HG03280 (cell line): Measurements from ENCODE around the gene UTP25.
A peak's percentile ranks its signal among the peaks of the same experiment; 100 is the strongest.

Source experiments
- ATAC-seq: cut with Tn5 transposase; IDR thresholded peaks from one replicate; pipeline ENCODE4 v1.9.1; 2021; ENCODE audit warnings: mild to moderate bottlenecking, moderate library complexity; ENCODE audit not compliant: unreplicated experiment

UTP25 gene

GRCh38 chr1:209837671-209838070 is 9.9 kb downstream of the UTP25 start:
- ATAC-seq = no peak

GRCh38 chr1:209838537-209838936 is 10.8 kb downstream of the UTP25 start:
- ATAC-seq = no peak

GRCh38 chr1:209839875-209840546 is 12.2 kb downstream of the UTP25 start:
- ATAC-seq = no peak

DNA sequence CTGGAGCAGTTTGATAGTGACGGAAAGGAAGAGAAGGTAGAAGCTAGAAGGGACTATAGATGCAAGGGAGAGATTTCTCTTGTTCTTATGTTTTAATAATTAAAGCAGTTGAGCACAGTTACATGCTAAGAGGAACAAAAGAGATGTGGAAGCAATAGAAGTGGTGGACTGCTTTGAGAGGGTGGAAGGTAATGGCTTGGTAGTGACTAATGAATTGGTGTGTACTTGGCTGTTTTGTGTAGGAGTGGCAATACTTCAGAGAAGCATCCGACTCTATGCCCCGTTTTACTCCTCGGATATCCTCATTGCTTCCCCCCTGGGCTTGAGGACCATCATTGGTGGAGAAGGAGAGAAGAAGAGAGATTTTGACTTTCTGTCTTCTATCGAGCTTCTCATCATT is 12.8 kb downstream of the UTP25 start:
- no peak for ATAC-seq

GRCh38 chr1:209844695-209845407 is 17.1 kb downstream of the UTP25 start:
- no peak for ATAC-seq

DNA sequence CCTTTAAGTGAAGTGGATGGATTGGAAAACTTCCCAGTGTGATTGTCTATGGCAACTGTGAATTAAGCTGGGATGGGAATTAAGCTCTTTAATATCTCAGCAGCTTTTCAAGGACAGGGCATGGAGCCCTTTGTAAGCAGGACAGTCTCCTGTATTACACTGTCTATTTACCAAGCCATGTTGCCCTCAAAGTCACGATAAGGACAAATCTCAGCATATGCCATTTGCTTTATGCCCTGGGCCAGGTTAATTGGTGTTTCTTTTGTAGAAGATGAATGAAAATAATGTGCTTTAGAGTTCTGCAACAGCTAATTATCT is 17.6 kb downstream of the UTP25 start:
- ATAC-seq = no peak

DNA sequence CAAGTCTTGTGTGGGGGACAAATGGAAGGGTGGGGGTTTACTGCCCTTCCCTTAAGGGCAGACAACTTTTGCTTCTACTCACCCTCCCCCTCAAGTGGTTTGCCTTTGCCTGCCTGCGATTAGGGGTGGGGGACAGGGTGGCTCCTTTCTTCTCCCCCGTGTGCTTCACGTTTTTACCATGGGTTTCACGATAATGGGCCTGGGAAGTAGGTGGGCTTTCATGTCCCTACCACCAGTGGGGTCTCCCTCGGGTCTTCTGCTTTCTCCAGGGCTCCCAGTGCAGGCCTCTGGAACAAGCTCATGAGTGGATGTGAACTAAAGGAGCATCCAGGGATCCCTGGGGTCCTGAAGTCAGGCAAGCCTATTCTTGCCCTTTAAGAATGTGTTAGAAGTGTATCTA is 21.6 kb downstream of the UTP25 start:
- ATAC-seq = no peak

DNA sequence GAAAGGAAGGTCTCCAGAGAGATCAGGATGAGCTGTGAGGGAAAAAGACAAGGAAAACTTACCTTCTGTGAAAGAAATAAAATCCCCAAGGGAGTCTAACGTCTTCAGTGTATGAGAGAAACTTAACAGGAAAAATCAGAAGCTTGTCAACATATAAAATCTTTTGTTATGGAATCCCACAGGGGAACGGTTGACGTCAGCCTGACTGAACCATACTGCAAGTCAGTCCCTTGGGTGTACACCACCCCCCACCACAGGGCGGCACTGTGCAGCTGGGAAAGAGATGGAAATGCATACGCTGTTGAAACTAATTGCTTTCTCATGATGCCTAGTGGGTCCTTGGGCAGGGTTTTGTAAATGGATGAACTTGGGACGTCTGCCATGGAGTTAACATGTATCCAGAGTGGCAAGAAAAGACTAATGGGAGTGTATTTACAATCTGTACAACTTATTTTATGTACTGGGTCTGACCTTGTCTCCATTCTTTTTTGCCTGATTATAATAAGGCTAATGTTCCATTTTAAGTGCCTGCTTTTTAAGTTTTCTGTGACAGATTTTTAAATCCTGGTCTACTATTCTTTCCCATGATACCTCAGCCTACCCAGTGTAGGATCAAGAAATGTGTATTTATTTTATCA is 22.7 kb downstream of the UTP25 start:
- no peak for ATAC-seq

DNA sequence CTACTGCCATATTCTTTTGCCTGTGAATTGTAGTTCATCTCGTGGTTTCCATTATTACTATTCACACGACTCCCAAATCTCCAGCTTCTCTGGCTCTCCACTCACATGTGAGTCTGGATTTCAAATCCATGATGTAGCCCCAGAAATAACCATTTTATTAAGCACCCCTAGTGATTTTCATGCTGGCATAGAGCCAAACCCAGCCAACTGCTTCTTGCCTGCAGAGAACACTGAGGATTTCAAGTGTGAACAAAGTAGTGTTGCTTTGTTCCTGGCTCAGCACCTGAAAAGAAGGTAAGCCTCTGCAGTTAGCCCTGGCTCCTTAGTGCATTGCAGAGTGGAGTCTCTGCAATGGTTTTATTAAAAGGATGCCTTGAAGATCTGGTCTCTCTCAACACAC is 25.9 kb downstream of the UTP25 start:
- ATAC-seq = no peak

DNA sequence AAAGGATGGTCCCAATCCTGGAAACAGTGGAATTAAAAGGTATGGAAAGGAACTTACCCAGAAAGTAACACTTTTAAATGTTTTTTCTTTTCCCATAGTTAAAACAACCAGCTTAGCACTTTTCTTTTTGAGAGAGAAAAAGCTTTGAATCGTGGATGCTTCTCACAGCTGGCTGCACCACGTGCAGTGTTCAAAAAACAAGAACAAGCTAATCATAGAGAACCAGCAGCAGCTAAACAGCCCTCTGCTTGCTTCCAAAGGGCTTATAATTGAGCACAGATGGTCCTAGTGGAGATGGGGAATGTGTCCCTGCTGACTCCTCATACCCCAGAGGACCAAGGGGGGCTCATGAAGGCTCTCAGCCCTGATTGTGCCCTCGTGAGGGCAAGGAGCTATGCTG is 26.4 kb downstream of the UTP25 start:
- no peak for ATAC-seq

- ATAC-seq = no peak
Observed at GRCh38 chr1:209855006-209855405, 27.2 kb downstream of the UTP25 start.

GRCh38 chr1:209855623-209856022 is 27.9 kb downstream of the UTP25 start:
- ATAC-seq = no peak

GRCh38 chr1:209858561-209859103 is 30.9 kb downstream of the UTP25 start:
- ATAC-seq = no peak

DNA sequence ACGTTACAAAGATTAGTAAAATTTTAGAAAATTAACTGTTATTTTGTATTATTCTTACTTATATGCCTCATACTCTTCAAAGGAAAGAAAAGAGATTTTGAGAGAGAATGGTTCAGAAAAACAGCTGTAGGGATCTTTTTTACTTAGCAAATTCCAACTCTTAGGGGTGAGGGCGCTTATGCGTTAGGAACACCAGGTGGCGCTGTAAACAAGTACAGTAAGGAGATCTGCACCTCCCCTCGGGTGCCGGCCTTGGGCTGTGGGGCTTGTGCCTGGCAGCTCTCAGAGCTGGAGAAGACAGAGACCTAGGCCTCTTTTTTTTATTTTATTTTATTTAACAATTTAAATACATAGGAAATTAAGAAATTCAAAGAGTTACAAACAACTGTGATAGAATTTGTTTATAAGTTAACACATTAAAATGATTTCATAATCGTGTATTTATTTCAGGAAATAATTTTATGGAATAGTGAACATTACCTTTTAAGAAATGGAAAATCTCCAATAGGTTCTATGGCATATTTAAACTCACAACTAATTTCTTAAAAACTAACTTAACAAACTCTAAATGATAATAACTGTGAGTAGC is 32.6 kb downstream of the UTP25 start:
- peak; percentile 94 for ATAC-seq

DNA sequence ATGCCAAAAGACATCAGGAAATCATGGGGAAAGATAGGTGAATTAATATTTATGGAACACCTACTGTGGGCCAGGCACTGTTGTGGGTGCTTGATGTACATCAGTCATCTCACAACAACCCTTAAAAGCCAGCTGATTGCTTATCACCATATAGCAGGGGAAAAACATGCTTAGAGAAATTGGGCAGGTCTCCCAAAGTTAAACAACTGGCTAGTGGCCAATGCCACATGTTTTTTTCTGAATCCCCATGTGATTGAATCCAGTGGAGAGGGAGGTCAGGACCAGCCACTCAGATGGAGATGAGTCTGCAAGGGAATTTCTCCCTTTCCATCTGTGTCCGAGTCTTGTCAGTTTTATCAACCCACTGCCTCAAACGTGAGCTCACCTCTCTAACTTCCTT is 33.5 kb downstream of the UTP25 start:
- ATAC-seq = no peak

- no peak for ATAC-seq
Observed at GRCh38 chr1:209862391-209863356, 34.9 kb downstream of the UTP25 start.

GRCh38 chr1:209863766-209864485 is 36.2 kb downstream of the UTP25 start:
- ATAC-seq = no peak

- no peak for ATAC-seq
Observed at GRCh38 chr1:209866201-209866600, 38.4 kb downstream of the UTP25 start.

DNA sequence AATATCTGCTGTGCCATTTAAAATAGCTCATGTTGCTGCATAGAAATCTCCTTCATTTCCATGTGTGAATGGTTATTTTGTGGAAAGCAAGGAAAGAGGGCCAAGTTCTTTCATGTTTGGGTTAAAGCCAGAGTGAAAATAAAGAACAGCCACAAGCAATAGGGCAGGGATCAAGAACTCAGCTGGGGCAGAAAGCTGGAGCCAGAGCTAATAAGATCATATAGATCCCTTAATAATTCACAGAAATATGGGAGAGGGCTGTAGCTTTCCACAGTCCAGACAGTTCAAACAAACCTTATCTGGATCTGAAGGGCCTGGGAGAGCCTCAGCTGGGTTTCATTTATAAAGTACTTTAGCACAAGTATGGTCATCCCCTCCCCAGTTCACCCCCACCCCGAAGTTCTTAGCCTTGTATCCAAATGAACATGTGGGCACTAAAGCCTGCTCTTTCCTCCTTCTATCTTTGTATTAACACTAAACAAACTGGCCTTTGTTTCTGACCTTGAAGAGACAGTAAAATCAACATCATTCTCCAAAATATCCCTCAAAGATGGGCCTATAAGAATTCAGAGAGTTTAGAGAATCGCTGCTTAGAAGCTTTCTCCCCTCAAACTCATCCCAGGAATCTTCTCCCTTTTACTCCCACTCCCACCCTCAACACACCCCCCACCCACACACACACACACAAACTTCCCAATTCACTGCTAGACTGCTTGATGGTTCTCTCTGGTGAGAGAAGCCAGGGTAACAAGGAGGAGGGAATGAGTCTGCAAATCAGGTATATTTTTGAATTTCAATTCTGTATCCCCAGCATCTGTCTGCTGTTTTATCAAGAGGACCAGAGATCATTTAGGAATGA is 41.7 kb downstream of the UTP25 start:
- no peak for ATAC-seq
